Epithelial cell of proximal tubule (primary cell): Measurements from ENCODE around the gene SGCD. TPM values are rescaled to one million over a fixed set of nuclear protein-coding genes. Genes with fewer than 3 reads are reported as not detected.

Experiments
- DNase-seq: peaks from one replicate; pipeline ENCODE4 v3.0.0-alpha.2; 2011; ENCODE audit warnings: low read depth
- H3K4me3 ChIP-seq: 2 replicates; pipeline ENCODE4 v1.5.1; 2011; ENCODE audit warnings: low read depth, mild to moderate bottlenecking, low read length
- CTCF ChIP-seq: conservative IDR thresholded peaks from 2 replicates; pipeline ENCODE4 v1.5.1; 2012; ENCODE audit warnings: low read depth, mild to moderate bottlenecking, low read length
- total RNA-seq: library from RNA; depleted of rRNA; stranded (reverse); fragments of >200 nt; gene quantifications from 2 replicates; pipeline ENCODE4 v1.2.3, GENCODE V29; 2015

SGCD gene
- total RNA-seq, 1 donor from 2014 or later: 0.06 TPM

- H3K4me3 ChIP-seq: no peak overlapping the region
- DNase-seq: no peak
- TF ChIP-seq CTCF: no peak
Measured at GRCh38 chr5:156322666-156323065, 4.3 kb upstream of the SGCD start.

- no peak for TF ChIP-seq CTCF
- DNase-seq: no peak
- H3K4me3 ChIP-seq: peak overlapping the region; percentile 43
Measured at GRCh38 chr5:156327296-156327695, 332 bp downstream of the SGCD start.

- no peak for TF ChIP-seq CTCF
- H3K4me3 ChIP-seq: no peak overlapping the region
- DNase-seq: no peak
Measured at GRCh38 chr5:156328161-156328560, 1.2 kb downstream of the SGCD start.

GRCh38 chr5:156328766-156329165 lies 1.8 kb downstream of the SGCD start:
- no peak for DNase-seq
- H3K4me3 ChIP-seq: no peak overlapping the region
- no peak for TF ChIP-seq CTCF

- H3K4me3 ChIP-seq: no peak overlapping the region
- TF ChIP-seq CTCF: no peak
- no peak for DNase-seq
Measured at GRCh38 chr5:156329171-156329611, 2.2 kb downstream of the SGCD start.

GRCh38 chr5:156330141-156330870 lies 3.3 kb downstream of the SGCD start:
- DNase-seq: no peak

More at GRCh38 chr5:156330141-156330870, 3.3 kb downstream of the SGCD start:
- H3K4me3 ChIP-seq: no peak overlapping the region
- no peak for TF ChIP-seq CTCF
